SJSA1 (cell line): Measurements from ENCODE around the gene SIAE. TPM values are rescaled to one million over a fixed set of nuclear protein-coding genes. Genes with fewer than 3 reads are reported as not detected.
A peak's percentile ranks its signal among the peaks of the same experiment; 100 is the strongest.

Experiments
- DNase-seq, 2 experiments: peaks; one replicate each; pipeline ENCODE4 v3.0.0-alpha.2; 2015 to 2020; ENCODE audit warnings: low spot score in 2 of 2, low read depth in 1 of 2
- H3K27ac ChIP-seq: fragments of 250-450 bp; sonication (Bioruptor Pico); 2 replicates; pipeline ENCODE4 v1.5.1; 2020; ENCODE audit warnings: mild to moderate bottlenecking, moderate library complexity
- H3K27me3 ChIP-seq: fragments of 250-450 bp; sonication (Bioruptor Pico); replicated peaks from 2 replicates; pipeline ENCODE4 v1.5.1; 2020; ENCODE audit warnings: mild to moderate bottlenecking, moderate library complexity
- H3K36me3 ChIP-seq: fragments of 250-450 bp; sonication (Bioruptor Pico); 2 replicates; pipeline ENCODE4 v1.5.1; 2020; ENCODE audit warnings: mild to moderate bottlenecking
- H3K4me1 ChIP-seq: fragments of 250-450 bp; sonication (Bioruptor Pico); replicated peaks from 2 replicates; pipeline ENCODE4 v1.6.1; 2021; ENCODE audit warnings: mild to moderate bottlenecking
- H3K4me3 ChIP-seq: fragments of 250-450 bp; sonication (Bioruptor Pico); 2 replicates; pipeline ENCODE4 v1.5.1; 2020; ENCODE audit warnings: mild to moderate bottlenecking
- H3K9me3 ChIP-seq: fragments of 250-450 bp; sonication (Bioruptor Pico); replicated peaks from 2 replicates; pipeline ENCODE4 v1.5.1; 2020; ENCODE audit warnings: mild to moderate bottlenecking
- total RNA-seq: library from RNA; depleted of rRNA; stranded (reverse); fragments of >200 nt; shearing (Covaris generic); gene quantifications from 2 replicates; pipeline ENCODE4 v1.2.3, GENCODE V29; 2014; rRNA removed

The SIAE gene, protein sequence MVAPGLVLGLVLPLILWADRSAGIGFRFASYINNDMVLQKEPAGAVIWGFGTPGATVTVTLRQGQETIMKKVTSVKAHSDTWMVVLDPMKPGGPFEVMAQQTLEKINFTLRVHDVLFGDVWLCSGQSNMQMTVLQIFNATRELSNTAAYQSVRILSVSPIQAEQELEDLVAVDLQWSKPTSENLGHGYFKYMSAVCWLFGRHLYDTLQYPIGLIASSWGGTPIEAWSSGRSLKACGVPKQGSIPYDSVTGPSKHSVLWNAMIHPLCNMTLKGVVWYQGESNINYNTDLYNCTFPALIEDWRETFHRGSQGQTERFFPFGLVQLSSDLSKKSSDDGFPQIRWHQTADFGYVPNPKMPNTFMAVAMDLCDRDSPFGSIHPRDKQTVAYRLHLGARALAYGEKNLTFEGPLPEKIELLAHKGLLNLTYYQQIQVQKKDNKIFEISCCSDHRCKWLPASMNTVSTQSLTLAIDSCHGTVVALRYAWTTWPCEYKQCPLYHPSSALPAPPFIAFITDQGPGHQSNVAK
- 2.8 and 4.7 TPM in 2 replicates for total RNA-seq

DNA sequence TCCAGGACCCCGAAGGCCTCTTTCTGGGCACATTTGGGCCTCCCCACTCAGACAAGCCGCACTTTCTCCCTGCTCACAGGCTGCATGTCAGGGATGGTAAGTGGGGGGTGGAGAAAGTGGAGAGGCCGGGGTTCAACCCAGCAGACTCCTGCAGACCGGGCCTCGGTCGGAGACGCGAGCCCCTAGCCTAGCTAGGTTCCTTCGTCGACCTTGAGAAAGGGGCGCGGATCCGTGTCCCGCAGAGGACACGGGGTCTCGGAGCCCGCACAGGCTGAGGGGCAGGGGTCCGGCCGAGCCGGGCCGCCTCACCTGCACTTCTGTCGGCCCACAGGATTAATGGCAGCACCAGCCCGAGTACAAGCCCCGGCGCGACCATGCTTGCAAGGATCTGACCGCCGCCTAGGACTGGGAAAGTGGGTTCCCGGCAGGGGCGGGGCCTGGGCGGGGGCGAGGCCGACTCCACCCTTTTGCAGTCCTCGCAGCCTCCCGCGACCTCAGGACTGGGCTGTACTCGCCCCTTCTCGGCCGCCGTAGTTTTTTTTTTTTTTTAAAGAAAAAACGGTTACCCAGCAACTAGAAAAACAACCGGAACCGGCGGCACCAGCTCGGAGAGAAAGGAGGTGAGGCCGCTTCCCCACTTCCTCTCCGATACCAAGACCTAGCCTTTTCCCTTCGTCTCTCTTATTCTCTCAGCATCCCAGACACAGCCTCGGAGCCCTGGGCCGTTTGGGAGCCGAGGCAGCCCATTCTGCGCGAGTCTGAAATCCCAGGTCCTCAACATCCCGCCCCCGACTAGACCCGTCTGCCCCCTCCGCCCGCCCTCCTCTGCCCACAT, at the start of gene SIAE, which contains the start of gene SPA17:
SIAE (minus strand) TSS at position 407 of the 835 bp plus-strand sequence; CDS start at position 376, 31 bp downstream.
SPA17 (plus strand) TSS at position 572 of the 835 bp plus-strand sequence. CDS start 1,361 bp downstream, outside the sequence.
- Histone ChIP-seq H3K27ac (peak within 1 kb of the TSS; percentile 70), H3K9me3 (no peaks in the 10 kb centered on the region), H3K4me1 (peaks cover 8% of the 10 kb centered on the region), H3K27me3 (no peaks in the 10 kb centered on the region), H3K4me3 (peak within 1 kb of the TSS; percentile 54), H3K36me3 (no peaks in the 10 kb centered on the region)
- peak; percentile 85 to 92 for DNase-seq

DNA sequence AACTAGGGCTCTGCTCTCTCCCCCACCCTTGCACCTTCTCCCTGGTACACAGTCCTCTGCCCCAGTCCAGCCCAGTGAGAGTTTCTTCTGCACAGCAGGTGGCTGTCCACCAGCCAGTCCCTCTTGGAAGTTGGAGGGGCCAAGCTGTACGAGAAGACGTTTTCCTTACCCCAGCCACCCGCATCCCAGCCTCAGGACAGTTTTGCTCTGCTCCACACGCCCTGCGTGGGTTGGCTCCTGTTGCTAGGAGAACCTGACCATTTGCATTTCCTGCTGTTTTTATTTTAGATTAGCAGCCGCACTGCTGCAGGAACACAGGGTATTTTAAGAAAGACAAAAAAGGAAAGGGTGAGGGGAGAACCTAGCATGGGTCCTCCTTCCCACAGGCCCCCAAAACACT, 48.6 kb upstream of the SIAE start:
- H3K27me3 ChIP-seq = peaks cover 23% of the 10 kb centered on the region
- H3K27ac ChIP-seq = no peak overlapping the region
- H3K4me3 ChIP-seq = no peak overlapping the region
- no peaks in the 10 kb centered on the region for H3K36me3 ChIP-seq
- no peak for DNase-seq
- H3K9me3 ChIP-seq = no peaks in the 10 kb centered on the region
- H3K4me1 ChIP-seq = peaks cover 4% of the 10 kb centered on the region

DNA sequence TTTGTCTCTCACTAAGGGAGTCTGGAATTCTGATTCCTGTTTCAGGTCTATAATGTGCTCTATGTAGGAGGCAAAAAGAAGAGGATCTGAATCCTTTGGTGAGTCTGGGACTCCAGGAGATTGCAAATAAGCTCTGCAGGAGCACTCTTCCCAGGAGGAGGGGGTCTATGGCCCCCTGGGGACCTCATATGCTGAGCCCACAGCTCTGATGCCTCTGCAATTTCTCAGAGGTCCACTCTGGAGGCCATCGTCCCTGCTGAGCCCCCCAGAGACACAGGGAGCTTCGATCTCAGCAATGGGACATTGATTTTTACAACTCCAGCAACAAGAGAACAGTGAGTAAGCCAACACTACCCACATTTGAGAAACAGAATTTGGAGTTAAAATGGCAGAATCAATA, 46.0 kb upstream of the SIAE start:
- no peak for DNase-seq
- no peaks in the 10 kb centered on the region for H3K9me3 ChIP-seq
- peaks cover 4% of the 10 kb centered on the region for H3K4me1 ChIP-seq
- peaks cover 23% of the 10 kb centered on the region for H3K27me3 ChIP-seq
- no peak overlapping the region for H3K4me3 ChIP-seq
- H3K27ac ChIP-seq = no peak overlapping the region
- no peaks in the 10 kb centered on the region for H3K36me3 ChIP-seq

DNA sequence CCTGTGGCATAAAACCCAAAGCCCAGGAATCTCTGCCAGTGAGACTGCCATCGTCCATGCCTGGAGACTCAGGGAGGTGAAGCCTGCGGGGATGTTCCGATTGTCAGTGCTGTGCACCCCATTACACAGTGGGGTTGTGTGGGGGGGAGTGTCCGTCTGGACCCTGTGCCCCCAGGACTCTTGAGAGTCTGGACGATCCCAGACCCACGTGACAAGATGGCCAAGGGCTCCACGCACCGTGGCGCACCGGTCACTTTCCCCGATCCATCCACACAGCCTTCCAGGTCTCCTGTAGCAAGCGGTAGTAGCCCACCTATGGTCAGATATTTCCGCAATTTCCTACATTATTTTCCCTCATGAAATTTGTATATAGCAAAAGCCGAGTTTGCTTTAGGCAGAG, 45.3 kb upstream of the SIAE start:
- peaks cover 23% of the 10 kb centered on the region for H3K27me3 ChIP-seq
- H3K4me1 ChIP-seq = peaks cover 4% of the 10 kb centered on the region
- no peak for DNase-seq
- H3K4me3 ChIP-seq = no peak overlapping the region
- H3K36me3 ChIP-seq = no peaks in the 10 kb centered on the region
- H3K27ac ChIP-seq = no peak overlapping the region
- no peaks in the 10 kb centered on the region for H3K9me3 ChIP-seq

DNA sequence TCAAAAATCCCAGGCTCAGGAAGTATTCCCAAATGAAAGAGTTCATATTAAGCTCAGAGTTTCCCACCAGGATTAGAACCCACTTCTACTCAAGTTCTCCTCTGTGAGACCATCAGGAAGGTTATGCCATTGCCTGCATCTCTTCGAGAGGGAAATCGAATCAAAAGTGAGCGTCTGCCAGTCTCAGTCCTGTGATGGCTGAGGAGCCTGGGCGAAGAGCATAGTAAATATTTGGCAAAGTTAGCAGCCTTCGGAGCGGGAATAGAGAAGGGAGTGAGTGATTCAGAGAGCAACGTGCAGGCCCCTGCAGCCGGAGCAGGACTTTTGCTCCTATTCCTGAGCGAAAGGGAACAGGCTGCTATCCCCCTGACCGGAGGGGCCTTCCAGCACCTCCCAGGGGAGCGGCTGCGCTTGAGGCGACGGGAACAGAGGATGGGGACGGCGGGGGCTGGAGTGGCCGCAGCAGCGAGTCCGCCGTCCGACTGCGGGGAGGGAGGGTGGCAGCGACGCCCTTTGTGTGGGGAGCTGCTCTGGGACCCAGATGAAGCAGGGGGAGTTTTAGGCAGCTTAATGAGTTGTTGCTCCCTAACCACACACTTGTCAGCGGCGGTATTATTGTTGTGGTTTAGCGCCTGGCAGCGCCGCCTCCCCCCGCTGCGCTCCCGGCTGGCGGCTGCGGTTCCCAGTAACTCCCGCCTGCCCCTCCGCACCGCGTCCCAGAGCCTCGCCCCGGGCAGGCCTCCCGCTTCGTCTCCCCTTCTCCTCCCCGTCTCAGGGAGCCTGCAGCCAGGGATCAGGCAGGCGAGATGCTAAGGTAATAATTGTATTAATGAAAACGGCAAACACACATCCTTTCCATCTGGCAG, 44.5 kb upstream of the SIAE start:
- H3K27me3 ChIP-seq = peaks cover 23% of the 10 kb centered on the region
- no peaks in the 10 kb centered on the region for H3K9me3 ChIP-seq
- no peak overlapping the region for H3K27ac ChIP-seq
- no peaks in the 10 kb centered on the region for H3K36me3 ChIP-seq
- H3K4me3 ChIP-seq = no peak overlapping the region
- peak in 1 of 2 experiments; percentile 7 for DNase-seq
- peaks cover 4% of the 10 kb centered on the region for H3K4me1 ChIP-seq

DNA sequence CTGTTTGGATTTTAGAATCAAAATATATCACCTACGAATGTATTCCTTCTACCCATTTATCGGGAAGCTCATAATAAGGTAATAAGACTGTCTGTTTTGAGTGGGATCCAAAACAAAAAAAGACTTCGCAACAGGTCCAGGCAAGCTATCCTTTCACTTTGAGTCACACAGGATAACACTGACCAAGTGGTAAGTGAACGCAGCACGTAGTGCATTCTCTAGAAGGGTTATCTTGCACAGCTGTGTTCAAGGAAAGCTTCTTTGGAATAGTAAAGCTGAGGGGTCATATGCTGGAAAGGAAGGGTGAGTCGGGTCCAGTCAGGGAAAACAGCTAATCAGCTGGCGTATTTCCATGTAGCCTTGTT, 43.9 kb upstream of the SIAE start:
- H3K27me3 ChIP-seq = peaks cover 23% of the 10 kb centered on the region
- H3K4me3 ChIP-seq = no peak overlapping the region
- DNase-seq = no peak
- peaks cover 4% of the 10 kb centered on the region for H3K4me1 ChIP-seq
- no peaks in the 10 kb centered on the region for H3K36me3 ChIP-seq
- no peak overlapping the region for H3K27ac ChIP-seq
- no peaks in the 10 kb centered on the region for H3K9me3 ChIP-seq

DNA sequence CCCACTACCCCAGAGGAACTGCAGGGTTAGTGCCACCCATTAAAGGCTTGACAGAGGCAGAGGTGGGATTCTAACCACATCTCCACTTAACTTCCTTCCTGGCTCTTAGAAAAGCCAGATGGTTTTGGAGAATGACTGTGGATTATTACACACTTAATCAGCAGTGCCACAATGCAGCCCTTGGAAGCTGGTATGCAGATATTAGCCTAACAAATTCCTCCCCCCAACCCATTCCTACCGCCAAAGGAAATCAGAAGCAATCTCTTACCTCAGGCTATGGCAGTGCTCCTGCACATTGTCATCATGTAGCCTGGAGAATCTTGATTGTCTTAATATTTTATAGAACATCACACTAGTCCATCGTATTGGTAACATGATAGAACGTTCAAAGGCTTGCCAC, 43.1 kb upstream of the SIAE start:
- Histone ChIP-seq H3K9me3 (no peaks in the 10 kb centered on the region), H3K36me3 (no peaks in the 10 kb centered on the region), H3K4me1 (peaks cover 4% of the 10 kb centered on the region), H3K27me3 (peaks cover 23% of the 10 kb centered on the region), H3K4me3 (no peak overlapping the region), H3K27ac (no peak overlapping the region)
- DNase-seq = no peak

DNA sequence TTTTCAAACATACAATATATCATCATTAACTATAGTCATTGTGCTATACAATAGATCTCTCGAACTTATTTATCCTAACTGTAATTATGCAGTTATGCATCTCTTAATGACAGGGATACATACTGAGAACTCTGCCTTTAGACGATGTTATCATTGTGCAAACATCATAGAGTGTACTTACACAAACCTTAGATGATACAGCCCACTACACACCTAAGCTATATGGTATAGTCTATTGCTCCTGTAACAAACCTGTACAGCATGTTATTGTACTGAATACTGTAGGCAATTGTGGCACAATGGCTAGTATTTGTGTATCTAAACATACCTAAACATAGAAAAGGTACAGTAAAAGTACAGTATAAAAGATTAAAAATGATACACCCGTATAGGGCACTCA, 38.9 kb upstream of the SIAE start:
- H3K9me3 ChIP-seq = no peaks in the 10 kb centered on the region
- H3K27me3 ChIP-seq = peaks cover 2% of the 10 kb centered on the region; the same call in 1 of the 2 replicates
- no peak overlapping the region for H3K4me3 ChIP-seq
- H3K36me3 ChIP-seq = no peaks in the 10 kb centered on the region
- H3K27ac ChIP-seq = no peak overlapping the region
- H3K4me1 ChIP-seq = no peaks in the 10 kb centered on the region
- DNase-seq = no peak

DNA sequence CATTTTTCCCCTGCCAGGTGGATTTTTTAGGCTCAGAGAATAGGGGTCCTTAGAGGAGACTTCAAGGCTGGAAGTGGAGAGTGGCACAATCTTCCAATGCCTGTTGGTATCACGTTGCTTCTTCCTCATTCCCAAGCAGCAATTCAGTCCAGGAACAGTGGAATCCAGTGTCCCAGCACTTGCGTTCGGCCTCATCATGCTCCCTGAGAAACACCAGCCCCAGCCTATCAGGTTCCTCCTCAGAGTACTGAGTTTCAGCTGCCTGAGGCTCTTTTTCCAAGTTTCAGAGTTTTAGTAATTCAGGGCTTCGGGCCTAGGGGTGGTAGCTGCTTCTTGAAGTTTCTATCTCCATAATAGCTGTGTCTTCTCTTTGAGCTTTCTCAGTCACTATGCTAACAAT, 34.3 kb upstream of the SIAE start:
- Histone ChIP-seq H3K27me3 (no peaks in the 10 kb centered on the region), H3K4me1 (no peaks in the 10 kb centered on the region), H3K4me3 (no peak overlapping the region), H3K36me3 (no peaks in the 10 kb centered on the region), H3K27ac (no peak overlapping the region), H3K9me3 (no peaks in the 10 kb centered on the region)
- no peak for DNase-seq

DNA sequence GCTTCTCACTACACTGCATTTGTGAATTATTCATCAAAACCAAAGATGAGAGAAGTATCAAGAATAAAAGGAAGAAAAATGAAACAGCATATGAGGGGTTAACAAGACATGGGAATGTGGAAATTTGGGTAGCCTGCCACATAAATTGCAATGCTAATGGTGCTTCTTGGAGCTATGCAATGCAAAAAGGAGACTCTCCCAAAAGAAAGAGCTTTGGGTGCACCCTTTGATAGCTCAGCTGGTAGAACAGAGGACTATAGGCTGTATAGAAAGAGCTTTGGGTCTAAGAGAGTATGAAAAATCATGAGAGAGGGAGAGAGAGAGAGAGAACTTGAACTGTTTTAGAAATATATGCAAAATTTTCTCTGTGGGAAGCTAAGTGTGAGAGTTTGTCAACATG, 26.5 kb upstream of the SIAE start:
- Histone ChIP-seq H3K4me1 (no peaks in the 10 kb centered on the region), H3K27me3 (no peaks in the 10 kb centered on the region), H3K36me3 (no peaks in the 10 kb centered on the region), H3K9me3 (no peaks in the 10 kb centered on the region), H3K4me3 (no peak overlapping the region), H3K27ac (no peak overlapping the region)
- no peak for DNase-seq

DNA sequence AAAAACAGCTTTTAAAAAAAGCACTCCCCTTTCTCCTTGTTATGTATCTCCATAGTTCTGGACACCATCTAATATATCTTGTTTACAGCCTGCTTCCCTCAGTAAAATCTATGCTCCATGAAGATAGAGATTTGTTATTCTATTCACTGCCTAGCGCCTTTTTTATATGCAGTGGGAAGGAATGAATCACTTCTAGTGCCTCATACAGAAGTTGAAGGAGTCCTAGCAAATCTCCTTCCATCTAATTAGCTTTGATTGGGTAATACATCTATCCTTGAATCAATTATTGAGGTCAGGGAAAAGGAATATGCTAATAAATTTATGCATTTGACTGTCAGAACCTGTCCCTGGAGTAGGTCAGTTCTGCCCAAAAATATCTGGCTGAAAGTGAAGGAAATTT, 26.0 kb upstream of the SIAE start:
- H3K4me3 ChIP-seq = no peak overlapping the region
- H3K4me1 ChIP-seq = no peaks in the 10 kb centered on the region
- no peaks in the 10 kb centered on the region for H3K27me3 ChIP-seq
- no peak for DNase-seq
- H3K27ac ChIP-seq = no peak overlapping the region
- no peaks in the 10 kb centered on the region for H3K36me3 ChIP-seq
- no peaks in the 10 kb centered on the region for H3K9me3 ChIP-seq

DNA sequence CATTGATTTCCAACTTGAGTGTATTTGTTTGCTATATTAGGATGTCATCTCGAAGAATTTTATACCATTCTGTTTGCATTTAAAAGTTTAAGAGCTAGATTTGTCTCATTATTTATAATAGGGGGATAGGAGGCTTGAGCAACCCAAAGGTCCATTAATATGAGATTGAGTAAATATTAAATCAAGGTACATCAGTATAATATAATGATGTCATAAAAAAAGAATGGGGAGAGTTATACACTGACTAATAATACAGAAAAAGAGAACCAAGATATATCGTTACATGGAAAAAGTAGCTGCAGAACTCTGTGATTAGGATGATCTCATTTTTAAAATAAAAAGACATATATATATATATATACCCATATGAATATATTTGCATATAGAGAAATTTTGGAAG, 19.6 kb upstream of the SIAE start:
- DNase-seq = no peak
- Histone ChIP-seq H3K36me3 (no peaks in the 10 kb centered on the region), H3K27me3 (no peaks in the 10 kb centered on the region), H3K27ac (no peak overlapping the region), H3K4me3 (no peak overlapping the region), H3K9me3 (no peaks in the 10 kb centered on the region), H3K4me1 (no peaks in the 10 kb centered on the region)

DNA sequence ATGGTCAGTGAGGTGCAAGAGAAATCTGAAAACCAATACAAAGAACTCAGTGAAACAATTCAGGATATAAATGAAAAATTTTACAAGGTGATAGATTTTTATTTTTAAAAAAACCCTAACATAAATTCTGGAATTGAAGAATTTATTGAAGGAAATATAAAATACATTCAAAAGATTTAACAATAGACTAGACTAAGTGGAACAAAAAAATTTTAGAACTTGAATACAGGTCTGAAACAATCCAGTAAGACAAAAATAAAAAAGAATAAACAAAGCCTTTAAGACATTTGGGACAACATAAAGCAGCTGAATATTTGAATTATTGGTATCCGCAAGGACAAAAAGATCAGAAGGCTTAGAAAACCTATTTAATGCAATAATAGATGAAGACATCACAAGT, 8.9 kb upstream of the SIAE start:
- Histone ChIP-seq H3K4me1 (no peaks in the 10 kb centered on the region), H3K36me3 (no peaks in the 10 kb centered on the region), H3K9me3 (no peaks in the 10 kb centered on the region), H3K27me3 (no peaks in the 10 kb centered on the region), H3K27ac (no peak overlapping the region), H3K4me3 (no peak overlapping the region)
- no peak for DNase-seq
